Midbrain (tissue), 1 donor: ENCODE results near the gene ATP8A2.
"Not testable (repeated sequence)": the region's sequence is repeated elsewhere in the genome, so short reads cannot be mapped to it uniquely, and the experiment has no call there.

Experiments
- DNase-seq: peaks from one replicate; lab custom pipeline; 2025; lab: John Stamatoyannopoulos, UW

ATP8A2 gene

DNA sequence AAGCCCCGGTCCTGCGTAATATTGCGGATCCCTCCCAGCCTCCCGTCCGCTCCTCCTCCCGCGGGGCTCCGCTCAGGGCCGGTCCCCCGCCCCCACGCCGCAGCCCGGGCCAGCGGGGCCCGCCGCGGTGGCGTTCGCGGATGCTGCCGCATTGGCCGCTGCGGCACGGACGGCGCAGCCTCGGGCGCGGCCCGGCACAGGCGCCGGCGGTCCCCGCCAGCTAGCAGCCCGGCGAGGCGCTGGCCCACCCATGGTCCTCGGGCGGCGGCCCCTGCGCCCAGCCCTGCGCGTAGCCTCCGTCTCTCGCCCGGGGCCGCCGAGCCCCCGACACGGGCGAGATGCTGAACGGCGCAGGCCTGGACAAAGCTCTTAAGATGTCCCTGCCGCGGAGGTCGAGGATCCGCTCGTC lies at the start of gene ATP8A2:
Gene ATP8A2 (plus strand): TSS at position 100 of the 409 bp plus-strand sequence. CDS start 239 bp downstream, at position 339.
- DNase-seq: no peak

DNA sequence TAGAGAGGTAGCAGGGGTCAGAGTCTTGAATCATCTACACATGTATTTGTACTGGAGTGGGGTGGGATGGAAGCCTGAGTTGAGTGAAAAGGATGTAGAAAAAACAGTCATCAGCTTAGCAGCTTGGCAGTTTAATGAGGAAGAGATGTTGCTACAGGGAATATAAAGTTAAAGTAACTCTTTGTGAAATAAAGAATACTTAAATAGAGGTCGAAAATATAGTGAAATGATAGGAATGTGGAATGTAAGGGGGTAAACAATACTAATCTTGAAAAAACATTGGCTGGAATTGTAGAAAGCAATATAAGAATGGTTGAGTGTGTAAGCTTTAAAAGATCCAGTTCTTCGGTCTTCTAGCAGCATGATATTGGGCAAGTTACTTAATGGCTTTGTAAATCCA lies 47.7 kb upstream of the ATP8A2 start:
- no peak for DNase-seq

DNA sequence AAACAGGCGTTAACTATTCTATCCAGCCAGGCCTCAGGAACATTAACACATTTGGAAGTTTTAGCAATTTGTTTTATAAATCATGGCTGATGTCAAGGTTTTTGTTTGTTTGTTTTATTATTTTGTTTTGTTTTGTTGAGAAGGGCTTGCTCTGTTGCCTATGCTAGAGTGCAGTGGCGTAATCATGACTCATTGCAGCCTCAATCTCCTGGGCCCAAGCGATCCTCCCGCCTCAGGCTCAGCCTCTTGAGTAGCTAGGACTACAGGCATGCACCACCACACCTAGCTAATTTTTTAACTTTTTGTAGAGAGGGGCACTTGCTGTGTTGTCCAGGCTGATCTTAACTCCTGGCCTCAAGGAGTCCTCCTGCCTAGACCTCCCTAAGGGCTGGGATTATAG lies 42.1 kb upstream of the ATP8A2 start:
- no peak for DNase-seq

DNA sequence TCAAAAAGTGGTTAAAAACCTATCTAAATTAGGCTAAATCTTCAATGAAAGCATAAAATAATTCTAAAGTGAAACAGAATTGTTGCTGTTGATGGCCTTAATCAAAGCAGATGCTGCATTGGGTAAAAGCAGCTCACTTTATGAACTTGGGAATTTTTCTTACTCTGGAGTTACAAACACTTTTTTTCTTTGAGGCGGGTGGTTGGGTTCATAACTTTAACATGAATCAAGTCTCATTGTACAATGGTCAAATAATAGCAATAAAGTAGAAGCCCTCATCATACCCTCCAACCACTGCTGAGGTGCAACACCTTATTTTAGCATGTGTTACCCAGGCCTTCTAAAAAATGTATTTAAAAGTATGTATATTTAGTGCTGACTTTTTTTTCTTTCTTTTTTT lies 41.2 kb upstream of the ATP8A2 start:
- DNase-seq: no peak

DNA sequence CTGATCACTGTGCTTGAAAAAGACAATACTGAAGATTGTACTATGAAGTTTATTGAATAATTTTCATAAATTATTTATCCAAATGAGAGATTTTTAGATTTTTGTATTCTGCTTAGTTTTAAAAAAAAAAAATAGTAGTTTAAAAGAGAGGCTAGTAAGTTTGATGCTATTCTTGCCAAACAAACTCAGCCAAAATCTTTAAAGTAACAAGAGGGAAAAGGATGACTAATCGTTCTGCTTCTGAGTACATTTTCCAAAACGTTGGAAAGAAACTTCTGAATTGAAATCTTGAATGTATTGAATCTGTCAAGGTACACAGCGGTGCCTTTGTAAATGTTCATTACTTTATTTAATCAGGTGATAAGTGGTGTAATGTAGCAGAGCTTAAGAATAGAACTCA lies 35.9 kb upstream of the ATP8A2 start:
- DNase-seq: no peak

DNA sequence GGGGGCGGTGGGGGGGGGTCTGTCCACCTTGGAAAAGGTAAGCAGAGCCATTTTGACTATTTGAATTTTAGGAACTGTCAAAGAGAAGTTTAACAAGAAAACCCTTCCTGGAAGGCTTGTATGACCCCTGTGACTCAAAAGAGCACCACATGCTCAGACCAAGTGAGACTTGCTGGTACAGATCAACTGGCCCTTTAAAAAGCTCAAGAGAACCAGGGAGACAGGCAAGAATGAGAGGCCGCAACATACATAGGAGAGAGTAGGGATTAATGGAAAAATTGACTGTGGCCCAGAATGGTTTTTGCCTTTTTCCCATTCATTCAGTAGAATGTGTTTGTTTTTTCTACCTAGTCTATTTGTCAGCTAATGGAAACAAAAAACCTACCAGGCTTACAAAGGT lies 26.2 kb upstream of the ATP8A2 start:
- no peak for DNase-seq

DNA sequence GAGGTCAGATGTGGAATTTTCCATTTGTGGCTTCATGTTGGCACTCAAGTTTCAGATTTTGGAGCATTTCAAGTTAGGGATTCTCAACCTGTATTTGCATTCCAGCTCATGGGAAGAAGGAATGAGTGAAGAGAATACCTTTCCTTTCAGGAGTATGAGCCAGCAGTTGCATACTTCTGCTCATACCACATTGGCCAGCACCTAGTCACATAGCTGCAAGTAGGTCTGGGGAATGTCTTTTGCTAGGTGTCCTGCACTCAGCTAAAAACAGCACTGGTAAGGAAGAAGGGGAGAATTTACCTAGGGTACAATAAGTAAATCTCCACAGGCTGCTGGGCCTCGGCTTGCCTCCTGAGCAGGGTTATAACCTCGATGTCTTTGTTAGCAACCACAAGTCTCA lies 24.6 kb upstream of the ATP8A2 start:
- no peak for DNase-seq

DNA sequence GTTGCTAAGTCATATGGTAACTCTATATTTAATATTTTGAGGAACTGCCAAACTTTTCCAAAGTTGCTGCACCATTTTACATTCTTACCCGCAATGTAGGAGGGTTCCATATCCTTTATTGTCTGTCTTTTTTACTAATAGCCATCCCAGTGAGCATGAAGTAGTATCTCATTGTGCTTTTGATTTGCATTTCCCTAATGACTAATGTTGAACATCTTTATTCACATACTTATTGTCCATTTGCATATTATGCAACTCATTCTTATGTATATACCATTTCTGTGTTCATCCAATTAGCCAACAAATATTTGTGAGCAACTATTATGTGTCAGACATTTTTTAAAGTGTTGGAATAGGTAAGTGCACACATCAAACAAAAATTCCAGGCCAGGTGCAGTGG lies 20.4 kb upstream of the ATP8A2 start:
- no peak for DNase-seq

DNA sequence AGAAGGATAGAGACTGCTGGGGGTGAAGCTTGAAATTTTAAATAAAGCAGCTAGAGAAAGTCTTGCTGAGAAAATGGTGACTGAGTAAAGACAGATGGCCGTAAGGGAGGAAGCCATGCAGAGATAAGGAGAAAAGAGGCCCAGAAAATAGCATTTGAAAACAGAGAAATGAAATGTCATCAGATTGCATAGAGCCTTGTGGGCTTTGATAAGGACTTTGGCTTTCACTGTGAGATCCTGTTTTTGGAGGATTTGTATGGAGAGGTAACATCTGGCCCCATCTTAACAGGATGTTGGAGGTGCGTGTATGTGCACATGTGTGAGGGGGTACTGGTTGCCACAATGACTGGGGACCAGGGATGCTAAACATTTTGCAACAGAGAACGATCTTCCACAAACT lies 19.5 kb upstream of the ATP8A2 start:
- DNase-seq: no peak

DNA sequence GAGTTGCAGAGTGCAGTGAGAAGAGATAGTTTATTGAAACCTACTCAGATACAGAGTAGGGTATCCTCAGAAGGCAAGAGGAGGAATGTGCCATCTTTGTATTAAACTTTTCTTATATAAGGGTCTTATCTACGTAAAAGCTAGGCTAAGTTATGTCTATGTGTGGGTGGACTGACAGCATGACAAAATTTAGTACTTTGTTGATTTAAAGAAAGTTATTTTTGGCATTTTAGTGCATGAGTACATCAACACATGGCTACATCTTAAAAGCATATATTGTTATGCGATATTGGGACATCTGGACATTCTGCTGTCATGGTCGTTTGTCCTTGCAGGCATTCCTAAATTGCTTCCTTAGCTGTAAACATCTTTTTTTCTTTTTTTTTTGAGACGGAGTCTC lies 19.0 kb upstream of the ATP8A2 start:
- no peak for DNase-seq

DNA sequence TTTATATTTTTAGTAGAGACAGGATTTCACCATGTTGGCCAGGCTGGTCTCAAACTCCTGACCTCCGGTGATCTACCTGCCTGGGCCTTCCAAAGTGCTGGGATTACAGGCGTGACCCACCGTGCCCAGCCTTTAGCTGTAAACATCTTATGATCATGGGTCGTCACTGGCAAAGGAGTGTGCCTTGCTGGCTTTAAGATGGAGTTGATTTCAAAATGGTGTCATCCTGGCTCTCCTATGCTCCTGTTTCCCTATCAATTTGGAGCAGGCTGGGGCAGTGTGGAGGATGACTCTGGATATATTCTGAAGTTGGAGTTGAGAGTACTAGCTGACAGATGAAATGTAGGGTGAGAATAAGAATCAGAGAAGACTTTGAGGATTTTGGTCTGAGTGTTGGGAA lies 18.4 kb upstream of the ATP8A2 start:
- DNase-seq: no peak

DNA sequence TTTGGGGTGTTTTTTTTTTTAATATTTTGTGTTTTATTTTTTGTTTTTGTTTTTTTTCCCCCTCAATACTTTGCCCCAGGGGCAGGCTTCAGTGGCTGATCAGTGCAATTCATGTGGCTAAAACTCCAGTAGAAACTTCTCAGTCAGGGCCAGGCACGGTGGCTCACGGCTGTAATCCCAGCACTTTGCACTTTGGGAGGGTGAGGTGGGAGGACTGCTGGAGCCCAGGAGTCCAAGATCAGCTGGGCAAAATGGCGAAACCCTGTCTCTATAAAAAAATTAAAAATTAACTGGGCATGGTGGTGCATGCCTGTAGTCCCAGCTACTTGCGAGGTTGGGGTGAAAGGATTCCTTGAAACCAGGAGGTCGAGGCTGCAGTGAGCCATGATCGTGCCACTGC lies 17.4 kb upstream of the ATP8A2 start:
- DNase-seq: no peak

DNA sequence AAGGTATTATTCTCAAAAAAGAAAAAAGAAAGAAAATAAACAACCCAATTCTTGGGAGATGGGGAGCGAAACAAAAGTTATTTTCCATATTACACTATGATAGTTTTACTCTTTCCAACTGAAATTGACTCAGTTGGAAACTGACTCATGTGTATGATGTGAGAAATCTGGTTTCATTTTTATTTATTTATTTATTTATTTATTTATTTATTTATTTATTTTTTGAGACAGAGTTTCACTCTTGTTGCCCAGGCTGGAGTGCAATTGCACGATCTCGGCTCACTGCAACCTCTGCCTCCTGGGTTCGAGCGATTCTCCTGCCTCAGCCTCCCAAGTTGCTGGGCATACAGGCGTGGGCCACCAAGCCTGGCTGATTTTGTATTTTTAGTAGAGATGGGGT lies 11.3 kb upstream of the ATP8A2 start:
- DNase-seq: not testable (repeated sequence)

DNA sequence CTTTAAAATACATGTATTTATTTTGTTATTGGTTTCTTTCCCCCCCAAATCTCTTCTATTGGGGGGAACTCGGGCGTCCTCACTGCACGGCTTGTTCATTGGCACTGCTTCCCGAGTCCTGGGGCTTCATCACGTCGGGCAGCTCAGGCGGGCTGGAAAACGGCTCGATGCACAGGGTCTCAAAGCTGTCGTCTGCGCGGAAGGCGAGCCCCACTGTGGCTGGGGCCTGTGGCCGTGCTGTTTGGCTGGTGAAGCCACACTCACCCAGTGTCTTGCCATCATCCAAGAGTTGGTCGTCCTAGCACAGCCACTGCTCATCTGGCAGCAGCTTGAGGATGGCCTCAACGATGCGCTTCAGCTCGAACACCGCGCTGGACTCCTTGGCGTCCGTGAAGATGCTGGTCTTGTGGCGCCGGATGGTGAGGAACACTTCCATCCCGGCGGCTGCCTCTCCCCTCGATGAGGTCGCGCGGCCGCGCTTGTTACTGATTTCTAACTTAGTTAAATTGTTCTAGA lies 6.0 kb upstream of the ATP8A2 start:
- DNase-seq: no peak

DNA sequence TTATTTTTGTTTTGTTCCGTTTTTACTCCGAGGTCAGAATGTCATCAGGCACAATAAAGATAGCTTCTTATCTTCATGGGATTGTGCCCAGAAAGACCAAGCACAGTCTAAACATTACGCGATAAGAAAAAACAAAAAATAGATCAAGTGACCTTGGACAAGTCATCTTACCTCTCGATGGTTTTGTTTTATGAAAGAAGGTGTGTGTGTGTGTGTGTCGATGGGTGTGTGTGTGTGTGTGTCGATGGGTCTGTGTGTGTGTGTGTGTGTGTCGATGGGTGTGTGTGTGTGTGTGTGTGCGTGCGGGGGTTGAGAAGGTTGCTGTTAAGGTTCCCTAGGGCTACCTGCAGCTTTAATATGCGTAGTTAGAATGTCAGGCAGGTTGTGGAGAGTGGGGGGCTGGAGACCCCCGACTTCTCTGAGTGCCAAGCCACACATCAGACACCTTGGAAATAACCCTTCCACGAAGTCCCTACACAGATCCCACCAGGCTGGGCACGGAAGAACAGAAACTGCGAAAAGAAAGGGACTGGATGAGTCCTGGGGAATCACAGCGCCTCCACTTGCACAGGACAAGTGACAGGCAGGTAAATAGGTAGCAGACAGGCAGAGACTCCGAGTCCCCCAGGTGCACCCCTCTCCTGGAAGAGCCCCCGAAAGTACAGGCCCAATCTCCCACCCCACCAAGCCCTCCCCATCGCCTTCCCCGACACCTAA lies 458 bp upstream of the ATP8A2 start:
- no peak for DNase-seq

DNA sequence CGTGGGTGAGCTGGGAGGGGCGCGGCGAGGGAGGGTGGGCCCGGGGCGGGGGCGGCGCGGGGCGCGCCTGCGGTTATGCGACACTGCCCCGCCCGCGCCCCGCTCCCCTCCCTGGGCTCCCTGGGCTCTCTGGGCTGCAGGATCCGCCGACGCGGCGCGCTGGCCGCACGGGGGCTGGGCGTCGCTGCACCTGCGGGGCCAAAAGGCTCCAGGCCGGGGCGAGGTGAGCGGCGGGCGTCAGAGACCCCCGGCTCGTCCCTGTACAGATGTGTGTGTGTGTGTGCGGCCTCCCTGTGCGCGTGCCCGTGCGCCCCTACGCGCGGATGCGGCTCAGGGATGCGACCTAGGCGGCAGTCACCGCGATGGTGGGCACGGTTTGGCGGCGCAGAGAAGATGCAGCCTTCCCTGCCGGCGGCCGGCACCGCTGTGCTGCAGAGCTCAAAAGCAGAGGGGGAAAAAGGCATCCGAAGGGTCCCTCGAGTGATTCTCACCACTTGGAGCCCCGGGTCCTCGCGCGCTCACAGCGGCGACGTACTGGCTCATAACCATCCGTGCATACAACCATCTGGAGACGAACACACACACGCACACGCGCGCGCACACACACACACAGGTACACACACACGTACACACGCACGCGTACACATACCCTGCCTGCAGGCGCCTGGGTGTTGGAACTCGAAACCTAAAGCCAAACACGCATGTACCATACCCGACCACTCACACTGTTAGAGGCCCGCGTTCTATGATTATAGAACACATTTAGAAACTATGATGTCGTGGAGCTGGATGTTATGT lies 709 bp downstream of the ATP8A2 start:
- DNase-seq: peak; percentile 29

DNA sequence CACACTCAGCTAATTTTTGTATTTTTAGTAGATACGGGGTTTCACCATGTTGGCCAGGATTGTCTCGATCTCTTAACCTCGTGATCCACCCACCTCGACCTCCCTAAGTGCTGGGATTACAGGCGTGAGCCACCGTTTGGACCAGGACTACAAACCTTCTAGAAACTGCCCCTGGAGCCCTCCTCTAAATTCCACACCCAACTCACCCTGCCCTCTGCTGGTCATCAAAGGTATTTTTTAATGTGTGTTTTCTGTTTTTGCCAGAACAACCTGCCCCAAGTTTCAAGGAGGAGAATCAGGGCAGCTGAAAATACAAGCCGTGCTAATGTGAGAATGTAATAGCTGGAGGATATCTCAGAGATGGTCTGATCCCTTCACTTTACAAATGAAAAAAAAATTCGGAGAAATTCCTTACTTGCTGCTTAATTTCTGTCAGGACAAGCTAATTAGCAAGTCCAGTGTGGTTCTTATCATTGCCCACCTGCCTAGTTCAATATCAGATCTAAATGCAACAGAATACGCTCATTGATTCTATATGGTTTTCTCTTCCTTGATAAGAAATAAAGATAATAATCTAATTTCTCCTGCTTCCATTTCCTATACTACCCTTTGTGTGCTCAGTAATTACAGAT lies 4.1 kb downstream of the ATP8A2 start:
- DNase-seq: peak; percentile 40

DNA sequence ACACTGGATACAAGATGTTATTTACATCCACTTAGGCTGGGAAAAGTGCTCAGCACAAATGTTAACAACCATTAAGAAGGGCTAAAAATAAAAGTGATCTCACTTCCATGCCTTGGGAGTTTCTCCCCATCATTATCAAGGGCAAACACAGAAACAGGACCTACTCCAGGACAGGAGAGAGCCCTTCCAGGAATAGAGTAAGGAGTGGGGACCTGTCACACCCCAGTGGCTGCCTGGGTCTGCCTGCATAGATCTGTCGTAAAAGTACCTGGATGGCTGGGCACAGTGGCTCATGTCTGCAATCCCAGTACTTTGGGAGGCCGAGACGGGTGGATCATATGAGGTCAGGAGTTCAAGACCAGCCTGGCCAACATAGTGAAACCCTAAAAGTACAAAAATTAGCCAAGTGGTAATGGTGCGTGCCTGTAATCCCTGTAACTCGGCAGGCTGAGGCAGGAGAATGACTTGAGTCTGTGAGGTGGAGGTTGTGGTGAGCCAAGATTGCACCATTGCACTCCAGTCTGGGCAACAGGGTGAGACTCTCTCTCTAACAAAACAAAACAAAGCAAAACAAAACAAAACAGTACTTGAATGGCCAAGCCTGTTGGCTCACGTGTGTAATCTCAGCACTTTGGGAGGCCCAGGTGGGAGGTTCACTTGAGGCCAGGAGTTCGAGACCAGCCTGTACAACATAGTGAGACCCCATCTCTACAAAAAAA lies 5.6 kb downstream of the ATP8A2 start:
- DNase-seq: no peak

DNA sequence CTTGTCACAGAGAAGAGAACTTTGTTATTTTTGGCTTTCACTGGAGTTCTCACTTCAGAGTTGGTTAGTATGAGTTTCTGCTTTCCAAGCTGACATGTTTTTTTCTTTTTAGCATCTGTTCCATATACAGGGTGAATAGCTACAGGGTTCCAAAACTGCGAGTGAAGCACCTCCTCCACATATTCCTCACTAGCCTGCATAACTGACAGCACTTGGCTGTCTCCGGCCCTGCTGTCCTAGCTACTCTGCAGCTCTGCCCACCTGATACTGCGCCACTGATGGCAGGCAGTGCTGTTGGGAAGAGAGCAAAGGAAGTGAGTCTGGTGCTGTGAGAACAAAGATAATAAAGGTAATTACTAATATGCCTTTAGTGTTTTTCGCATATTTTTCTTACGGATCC lies 6.8 kb downstream of the ATP8A2 start:
- DNase-seq: no peak

DNA sequence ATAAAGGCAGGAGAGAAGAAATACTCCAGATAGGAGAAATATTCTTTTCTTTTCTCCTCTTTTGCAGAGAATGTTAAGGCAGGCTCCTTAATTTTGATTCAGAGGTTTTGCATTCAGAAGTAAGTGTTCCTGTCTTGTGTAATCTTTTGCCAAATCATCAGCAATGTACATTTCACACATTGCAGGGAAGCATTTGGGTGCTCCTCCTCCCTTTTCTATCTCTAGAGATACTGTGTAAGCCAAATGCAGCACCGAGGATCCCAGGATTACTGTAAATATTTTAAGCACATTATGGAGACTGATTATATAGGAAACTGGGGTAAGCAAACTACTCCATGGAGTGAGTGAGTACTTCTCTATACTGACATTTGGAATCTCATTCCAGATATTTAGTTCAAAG lies 7.2 kb downstream of the ATP8A2 start:
- no peak for DNase-seq

DNA sequence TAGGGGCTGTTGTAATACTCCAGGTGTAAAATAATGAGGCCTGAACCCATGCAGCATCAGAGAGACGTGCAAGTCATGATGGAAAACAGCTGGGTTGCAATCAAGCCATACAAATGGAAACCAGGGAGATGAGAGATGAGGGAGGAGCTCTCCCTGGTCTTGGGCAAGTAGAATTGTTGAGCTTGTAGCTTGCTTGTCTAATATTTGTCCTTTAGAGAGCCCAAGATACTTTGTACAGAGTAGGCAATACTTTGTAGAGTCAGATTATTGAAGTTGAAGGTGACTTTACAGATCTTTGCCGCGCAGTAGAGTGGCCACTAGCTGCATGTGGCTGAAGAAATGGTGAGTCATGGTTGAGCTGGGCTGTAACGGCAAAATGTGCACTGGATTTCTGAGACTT lies 8.3 kb downstream of the ATP8A2 start:
- no peak for DNase-seq

DNA sequence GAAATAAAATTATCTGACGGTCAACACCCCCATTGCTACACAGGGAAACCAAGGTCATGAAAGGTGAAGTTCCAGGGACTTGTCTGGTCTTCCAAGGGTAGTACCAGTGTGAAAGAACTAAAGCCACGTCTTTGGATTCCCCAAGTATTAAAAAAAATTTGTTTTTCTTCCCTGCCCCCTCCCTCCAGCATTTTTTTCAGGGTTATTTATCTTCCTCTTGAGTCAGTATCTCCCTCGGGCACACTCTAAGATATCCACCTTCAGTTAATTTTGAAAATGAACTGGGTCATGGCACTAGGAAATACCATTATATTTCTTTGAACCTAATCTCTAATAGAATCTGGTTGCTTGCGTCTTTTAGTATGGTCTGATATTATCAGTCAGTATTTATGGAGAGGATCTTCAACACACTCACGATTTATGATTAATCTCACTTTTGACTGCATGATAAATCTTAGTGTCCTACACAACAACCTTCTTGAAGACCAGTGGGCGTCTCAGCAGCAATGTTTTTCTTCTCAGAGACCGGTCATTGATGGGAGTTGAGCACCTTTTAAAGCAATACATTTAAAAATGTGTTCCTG lies 9.1 kb downstream of the ATP8A2 start:
- no peak for DNase-seq
